IgD-negative memory B cell (primary cell): ENCODE measurements around the gene NBR1. TPM values are rescaled to one million over a fixed set of nuclear protein-coding genes. Genes with fewer than 3 reads are reported as not detected.
A peak's percentile ranks its signal among the peaks of the same experiment; 100 is the strongest.
"Not testable (repeated sequence)": the region's sequence is repeated elsewhere in the genome, so short reads cannot be mapped to it uniquely, and the experiment has no call there.

Source experiments
- H3K27ac Mint-ChIP-seq, 3 donors: one replicate each; pipeline ENCODE4 v1.8.0; 2020 to 2022; ENCODE audit warnings: mild to moderate bottlenecking in 3 of 3, mixed read lengths in 3 of 3, moderate library complexity in 1 of 3
- H3K27me3 Mint-ChIP-seq: one replicate; pipeline ENCODE4 v1.8.0; 2021; ENCODE audit warnings: mixed read lengths
- H3K36me3 Mint-ChIP-seq: one replicate; pipeline ENCODE4 v1.8.0; 2020; ENCODE audit warnings: mild to moderate bottlenecking, mixed read lengths
- H3K4me1 Mint-ChIP-seq, 3 donors: one replicate each; pipeline ENCODE4 v1.8.0; 2020 to 2022; ENCODE audit warnings: mixed read lengths in 3 of 3, mild to moderate bottlenecking in 1 of 3
- H3K4me3 Mint-ChIP-seq, 4 donors: one replicate each; pipeline ENCODE4 v1.8.0; 2020 to 2022; ENCODE audit warnings: mild to moderate bottlenecking in 4 of 4, mixed read lengths in 4 of 4, moderate library complexity in 3 of 4
- H3K9me3 Mint-ChIP-seq, 3 donors: one replicate each; pipeline ENCODE4 v1.8.0; 2020 to 2021; ENCODE audit warnings: mixed read lengths in 3 of 3, mild to moderate bottlenecking in 1 of 3
- polyA plus RNA-seq: library from polyadenylated mRNA; unstranded; fragments of 300-500 nt; fragmentation: Illumina TruSeq; gene quantifications from one replicate; pipeline ENCODE4 v1.2.3, GENCODE V29; 2021

The NBR1 gene
- polyA plus RNA-seq, 1 donor from 2014 or later = 45.1 TPM

- Mint-ChIP-seq H3K4me3 (no peak overlapping the region), H3K36me3 (peaks cover 2% of the 10 kb centered on the region), H3K9me3 (no peaks in the 10 kb centered on the region), H3K27me3 (no peaks in the 10 kb centered on the region), H3K4me1 (peaks cover 7 to 16% (median 8%) of the 10 kb centered on the region in 3 donors), H3K27ac (no peak overlapping the region)
These were observed 30.4 kb upstream of the NBR1 start for GRCh38 chr17:43140396-43141332.

- Mint-ChIP-seq H3K4me3 (no peak overlapping the region), H3K9me3 (no peaks in the 10 kb centered on the region), H3K27me3 (no peaks in the 10 kb centered on the region), H3K27ac (no peak overlapping the region), H3K4me1 (peaks cover 1 to 7% (median 3%) of the 10 kb centered on the region in 3 donors), H3K36me3 (peaks cover 4% of the 10 kb centered on the region)
These were observed 28.9 kb upstream of the NBR1 start for GRCh38 chr17:43142153-43142552.

GRCh38 chr17:43143201-43143600 lies 27.8 kb upstream of the NBR1 start:
- H3K36me3 Mint-ChIP-seq = peaks cover 4% of the 10 kb centered on the region
- H3K4me1 Mint-ChIP-seq = peaks cover 1 to 7% (median 3%) of the 10 kb centered on the region in 3 donors
- no peak overlapping the region for H3K27ac Mint-ChIP-seq
- H3K4me3 Mint-ChIP-seq = no peak overlapping the region
- no peaks in the 10 kb centered on the region for H3K27me3 Mint-ChIP-seq
- no peaks in the 10 kb centered on the region for H3K9me3 Mint-ChIP-seq

GRCh38 chr17:43146649-43147048 lies 24.4 kb upstream of the NBR1 start:
- no peaks in the 10 kb centered on the region for H3K27me3 Mint-ChIP-seq
- no peak overlapping the region for H3K4me3 Mint-ChIP-seq
- H3K4me1 Mint-ChIP-seq = no peaks in the 10 kb centered on the region
- H3K9me3 Mint-ChIP-seq = no peaks in the 10 kb centered on the region
- H3K36me3 Mint-ChIP-seq = peaks cover 4% of the 10 kb centered on the region
- no peak overlapping the region for H3K27ac Mint-ChIP-seq

- no peaks in the 10 kb centered on the region for H3K27me3 Mint-ChIP-seq
- peaks cover 0 to 2% (median 0%) of the 10 kb centered on the region in 3 donors for H3K4me1 Mint-ChIP-seq
- H3K9me3 Mint-ChIP-seq = peaks cover 0 to 6% (median 6%) of the 10 kb centered on the region in 3 donors
- H3K4me3 Mint-ChIP-seq = no peak overlapping the region
- H3K27ac Mint-ChIP-seq = no peak overlapping the region
- H3K36me3 Mint-ChIP-seq = peaks cover 2% of the 10 kb centered on the region
These were observed 19.0 kb upstream of the NBR1 start for GRCh38 chr17:43151880-43152456.

- H3K36me3 Mint-ChIP-seq, H3K4me1 Mint-ChIP-seq, H3K9me3 Mint-ChIP-seq, H3K27me3 Mint-ChIP-seq, H3K27ac Mint-ChIP-seq: not testable (repeated sequence)
- peak overlapping the region in 1 of 4 donors; percentile 26 for H3K4me3 Mint-ChIP-seq
These were observed 17.7 kb upstream of the NBR1 start for GRCh38 chr17:43153197-43153835.

GRCh38 chr17:43155666-43156065 lies 15.3 kb upstream of the NBR1 start:
- Mint-ChIP-seq H3K27ac (peak overlapping the region in 1 of 3 donors; percentile 35), H3K36me3 (peaks cover 2% of the 10 kb centered on the region), H3K27me3 (no peaks in the 10 kb centered on the region), H3K4me1 (peaks cover 0 to 2% (median 0%) of the 10 kb centered on the region in 3 donors), H3K9me3 (peaks cover 0 to 6% (median 6%) of the 10 kb centered on the region in 3 donors), H3K4me3 (no peak overlapping the region)

- H3K4me1 Mint-ChIP-seq, H3K4me3 Mint-ChIP-seq: not testable (repeated sequence)
These were observed 11.8 kb upstream of the NBR1 start for GRCh38 chr17:43159232-43159631.

GRCh38 chr17:43159957-43160356 lies 11.1 kb upstream of the NBR1 start:
- not testable (repeated sequence) for H3K4me3 Mint-ChIP-seq, H3K9me3 Mint-ChIP-seq, H3K27ac Mint-ChIP-seq, H3K36me3 Mint-ChIP-seq, H3K4me1 Mint-ChIP-seq, H3K27me3 Mint-ChIP-seq

More at GRCh38 chr17:43159232-43159631, 11.8 kb upstream of the NBR1 start:
- not testable (repeated sequence) for H3K9me3 Mint-ChIP-seq, H3K27me3 Mint-ChIP-seq, H3K36me3 Mint-ChIP-seq, H3K27ac Mint-ChIP-seq

GRCh38 chr17:43165971-43166370 lies 5.0 kb upstream of the NBR1 start:
- not testable (repeated sequence) for H3K27me3 Mint-ChIP-seq, H3K4me3 Mint-ChIP-seq, H3K4me1 Mint-ChIP-seq, H3K36me3 Mint-ChIP-seq, H3K9me3 Mint-ChIP-seq, H3K27ac Mint-ChIP-seq

GRCh38 chr17:43169561-43170139 lies 1.4 kb upstream of the NBR1 start:
- no peak overlapping the region for H3K27ac Mint-ChIP-seq
- no peak overlapping the region for H3K4me3 Mint-ChIP-seq
- H3K27me3 Mint-ChIP-seq = no peaks in the 10 kb centered on the region
- no peaks in the 10 kb centered on the region for H3K9me3 Mint-ChIP-seq
- peaks cover 6 to 16% (median 7%) of the 10 kb centered on the region in 3 donors for H3K4me1 Mint-ChIP-seq
- no peaks in the 10 kb centered on the region for H3K36me3 Mint-ChIP-seq

GRCh38 chr17:43170140-43170765 lies 761 bp upstream of the NBR1 start:
- no peaks in the 10 kb centered on the region for H3K9me3 Mint-ChIP-seq
- no peak overlapping the region for H3K27ac Mint-ChIP-seq
- no peaks in the 10 kb centered on the region for H3K36me3 Mint-ChIP-seq
- H3K4me3 Mint-ChIP-seq = no peak overlapping the region
- H3K27me3 Mint-ChIP-seq = no peaks in the 10 kb centered on the region
- peaks cover 8 to 19% (median 9%) of the 10 kb centered on the region in 3 donors for H3K4me1 Mint-ChIP-seq

GRCh38 chr17:43171586-43172487 lies 823 bp downstream of the NBR1 start:
- Mint-ChIP-seq H3K4me3 (no peak overlapping the region), H3K9me3 (no peaks in the 10 kb centered on the region), H3K27ac (no peak overlapping the region), H3K36me3 (peaks cover 2% of the 10 kb centered on the region), H3K27me3 (no peaks in the 10 kb centered on the region), H3K4me1 (peaks cover 14 to 27% (median 18%) of the 10 kb centered on the region in 3 donors)
